T-helper 9 cell (primary cell): ENCODE data around the gene TBCK.
"Not testable (repeated sequence)": the region's sequence is repeated elsewhere in the genome, so short reads cannot be mapped to it uniquely, and the experiment has no call there.

ENCODE experiments used
- DNase-seq: peaks from one replicate; pipeline ENCODE4 v3.0.0-alpha.2; 2020

The TBCK gene

GRCh38 chr4:106321168-106321567 lies 5.2 kb upstream of the TBCK start:
- DNase-seq, result not testable (repeated sequence)

- no peak for DNase-seq
Measured at GRCh38 chr4:106320235-106320634, 4.2 kb upstream of the TBCK start.

GRCh38 chr4:106318511-106318910 lies 2.5 kb upstream of the TBCK start:
- no peak for DNase-seq

GRCh38 chr4:106317815-106318214 lies 1.8 kb upstream of the TBCK start:
- no peak for DNase-seq

- DNase-seq, result no peak
Measured at GRCh38 chr4:106316773-106317409, 882 bp upstream of the TBCK start.

- DNase-seq, result no peak
Measured at GRCh38 chr4:106315476-106315967, 487 bp downstream of the TBCK start.

GRCh38 chr4:106314960-106315359 lies 1.0 kb downstream of the TBCK start:
- DNase-seq, result no peak

- DNase-seq, result no peak
Measured at GRCh38 chr4:106312997-106313522, 2.9 kb downstream of the TBCK start.

- DNase-seq, result no peak
Measured at GRCh38 chr4:106312377-106312776, 3.6 kb downstream of the TBCK start.

- no peak for DNase-seq
Measured at GRCh38 chr4:106306561-106306960, 9.4 kb downstream of the TBCK start.

GRCh38 chr4:106305435-106306055 lies 10.5 kb downstream of the TBCK start:
- no peak for DNase-seq

- no peak for DNase-seq
Measured at GRCh38 chr4:106304632-106305031, 11.4 kb downstream of the TBCK start.

- DNase-seq, result no peak
Measured at GRCh38 chr4:106303548-106304281, 12.3 kb downstream of the TBCK start.

- no peak for DNase-seq
Measured at GRCh38 chr4:106302062-106302438, 14.0 kb downstream of the TBCK start.

GRCh38 chr4:106301393-106302061 lies 14.5 kb downstream of the TBCK start:
- no peak for DNase-seq

GRCh38 chr4:106299977-106300376 lies 16.0 kb downstream of the TBCK start:
- DNase-seq, result no peak

GRCh38 chr4:106297245-106298035 lies 18.6 kb downstream of the TBCK start:
- no peak for DNase-seq

GRCh38 chr4:106294062-106294461 lies 21.9 kb downstream of the TBCK start:
- DNase-seq, result no peak

- no peak for DNase-seq
Measured at GRCh38 chr4:106291678-106292077, 24.3 kb downstream of the TBCK start.

- no peak for DNase-seq
Measured at GRCh38 chr4:106289737-106290136, 26.3 kb downstream of the TBCK start.

GRCh38 chr4:106287353-106287969 lies 28.5 kb downstream of the TBCK start:
- no peak for DNase-seq

- no peak for DNase-seq
Measured at GRCh38 chr4:106286611-106287010, 29.4 kb downstream of the TBCK start.
